A172 (cell line): Measurements from ENCODE around the gene HMCN1. TPM values are rescaled to one million over a fixed set of nuclear protein-coding genes. Genes with fewer than 3 reads are reported as not detected.

Source experiments
- DNase-seq: peaks from one replicate; pipeline ENCODE4 v3.0.0-alpha.2; 2015; ENCODE audit warnings: low spot score
- total RNA-seq: library from RNA; depleted of rRNA; stranded (reverse); fragments of >200 nt; shearing (Covaris generic); gene quantifications from 2 replicates; pipeline ENCODE4 v1.2.3, GENCODE V29; 2014

HMCN1 gene
- total RNA-seq, 1 experiment from 2014 or later: 1.6 TPM

DNA sequence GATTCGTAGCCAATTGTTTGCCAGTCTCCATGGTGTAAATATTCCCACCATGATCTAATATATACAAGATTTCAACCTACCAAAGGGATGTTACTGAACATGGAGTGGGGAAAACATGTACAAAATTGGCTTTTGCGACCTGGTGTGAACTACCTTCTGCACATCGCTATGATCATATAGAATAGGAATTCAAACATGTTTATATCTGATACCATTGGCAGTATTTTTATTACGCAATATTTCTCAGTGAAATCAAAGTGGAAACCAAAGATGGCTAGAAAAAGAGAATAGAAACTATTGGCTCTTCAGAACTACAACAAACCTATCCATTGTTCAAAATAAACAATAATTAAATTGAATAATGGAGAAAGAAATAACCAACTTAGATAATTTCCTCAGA lies 355.7 kb downstream of the HMCN1 start:
- no peak for DNase-seq

DNA sequence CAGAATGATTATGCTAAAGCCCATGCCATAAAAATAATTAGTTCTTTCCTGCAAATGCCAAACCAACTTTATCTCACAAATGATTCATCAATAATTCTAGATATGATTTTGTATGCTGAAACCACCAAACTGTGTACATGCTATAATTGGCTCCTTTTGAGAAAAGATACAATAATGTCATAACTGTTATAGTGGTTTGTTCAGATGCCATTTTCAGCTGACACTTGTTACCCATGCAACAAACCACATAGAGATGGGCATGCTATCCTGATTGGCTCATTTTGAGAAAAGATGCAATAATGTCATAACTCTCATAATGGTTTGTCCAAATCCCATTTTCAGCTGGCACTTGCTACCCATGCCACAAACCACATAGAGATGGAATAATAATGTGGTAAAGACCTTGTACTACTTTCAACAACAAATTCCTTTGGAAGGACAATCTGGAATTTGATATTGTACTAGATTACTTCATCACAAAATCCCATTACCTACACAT lies 357.1 kb downstream of the HMCN1 start:
- DNase-seq: no peak

DNA sequence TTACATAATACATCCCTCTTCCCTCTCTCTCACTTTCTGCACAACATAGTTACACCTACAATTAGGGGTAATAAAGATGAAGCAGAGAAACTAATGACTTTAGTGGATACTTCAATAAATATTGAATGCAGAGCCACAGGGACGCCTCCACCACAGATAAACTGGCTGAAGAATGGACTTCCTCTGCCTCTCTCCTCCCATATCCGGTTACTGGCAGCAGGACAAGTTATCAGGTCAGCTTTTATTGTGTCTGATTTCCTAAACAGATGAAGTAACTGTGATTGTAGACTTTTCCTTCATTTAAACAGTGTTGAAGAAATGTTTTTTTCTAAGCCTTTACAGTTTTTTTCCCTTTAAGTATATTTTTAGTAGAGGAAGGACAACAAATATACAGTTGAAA lies 359.2 kb downstream of the HMCN1 start:
- peak; percentile 40 for DNase-seq

DNA sequence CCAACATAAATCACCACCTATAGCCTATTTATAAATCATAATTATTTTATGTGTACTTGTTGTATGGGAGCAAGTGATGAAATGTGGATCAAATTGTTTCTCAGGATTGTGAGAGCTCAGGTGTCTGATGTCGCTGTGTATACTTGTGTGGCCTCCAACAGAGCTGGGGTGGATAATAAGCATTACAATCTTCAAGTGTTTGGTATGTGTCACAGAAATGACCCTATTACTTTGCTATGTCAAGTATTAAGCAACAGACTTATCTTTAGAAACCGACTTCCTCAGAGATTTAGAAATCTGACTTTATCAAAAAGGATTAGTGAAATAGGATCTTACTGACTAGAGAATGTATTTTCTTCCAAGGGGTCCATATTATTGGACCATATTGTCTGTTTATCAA lies 360.0 kb downstream of the HMCN1 start:
- DNase-seq: peak; percentile 59

DNA sequence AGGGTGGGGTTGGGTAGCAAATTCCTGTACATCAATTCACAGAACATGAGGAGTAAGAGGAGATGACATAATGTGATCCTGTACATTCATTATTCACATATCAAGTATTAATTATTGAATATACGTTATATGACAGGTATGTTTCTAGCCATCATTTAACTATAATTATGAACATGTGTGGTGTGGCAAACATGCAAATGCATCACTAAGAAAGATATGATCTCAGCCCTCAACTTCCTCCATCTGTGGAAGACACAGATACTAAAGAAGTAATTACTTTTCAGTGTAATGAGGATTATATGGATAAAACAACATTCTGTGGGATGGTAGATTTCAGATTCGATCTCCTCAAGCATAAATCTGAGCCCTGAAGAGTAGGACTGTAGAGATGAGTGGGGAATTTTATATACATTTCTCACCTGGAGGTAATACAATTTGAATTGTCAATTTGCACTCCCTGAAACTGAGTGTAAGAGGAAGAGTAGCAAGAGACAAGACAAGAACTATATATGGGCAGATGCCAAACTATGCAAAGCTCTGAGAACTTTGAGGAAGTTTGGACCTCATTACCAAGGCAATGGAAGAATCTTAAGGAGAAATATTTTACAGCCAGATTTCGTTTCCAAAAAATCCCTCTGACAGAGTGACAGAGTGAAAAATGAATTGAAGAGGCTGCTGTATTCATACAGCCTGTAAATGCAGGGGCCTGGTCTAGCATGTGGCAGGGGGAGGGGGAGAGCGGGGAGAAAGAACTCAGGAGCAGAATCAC lies 365.3 kb downstream of the HMCN1 start:
- DNase-seq: no peak

DNA sequence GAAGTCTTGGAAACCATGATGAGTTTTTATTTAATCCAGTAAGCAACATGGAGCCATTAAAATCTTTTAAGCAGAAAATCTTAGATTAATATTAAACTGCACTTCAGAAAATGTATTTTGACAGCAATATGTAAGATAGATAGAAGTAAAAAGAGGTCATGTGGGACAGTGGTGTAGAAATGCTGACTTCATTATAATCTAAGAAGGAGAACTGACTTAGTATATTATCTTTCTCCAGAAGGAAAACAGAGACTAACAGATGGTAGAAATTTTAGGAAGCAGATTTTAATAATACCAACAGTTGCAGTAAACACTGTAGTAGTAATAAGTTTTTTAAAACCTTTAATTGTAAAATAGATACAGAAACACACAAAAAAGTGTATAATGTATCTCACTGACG lies 367.9 kb downstream of the HMCN1 start:
- DNase-seq: no peak

DNA sequence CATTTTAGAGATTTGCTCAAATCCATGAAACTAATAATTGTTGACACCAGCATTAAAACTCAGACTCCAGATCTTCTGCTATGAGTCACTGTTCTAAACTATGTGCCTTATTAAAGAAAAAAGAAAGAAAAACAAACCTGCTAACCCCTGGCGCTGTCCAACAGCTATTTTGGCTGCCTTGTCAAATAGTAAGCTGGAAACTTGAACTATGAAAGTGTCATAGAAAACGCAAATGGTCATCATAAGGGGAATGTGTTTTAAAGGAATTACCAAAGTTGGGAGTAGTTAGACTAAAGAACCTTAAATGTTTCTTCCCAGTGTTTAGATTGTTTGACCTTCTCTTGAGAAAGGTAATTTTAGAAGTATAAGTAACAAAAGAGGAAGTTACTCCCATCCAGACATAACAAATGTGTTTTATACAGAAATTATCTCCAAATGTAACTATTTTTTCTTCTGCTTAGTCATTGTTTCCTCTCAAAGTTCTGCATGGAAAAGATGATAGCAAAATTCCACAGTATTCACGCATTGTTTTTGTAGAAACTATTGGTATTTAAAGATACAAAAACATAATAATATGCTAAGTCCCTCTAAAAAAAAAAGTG lies 368.5 kb downstream of the HMCN1 start:
- peak; percentile 81 for DNase-seq

DNA sequence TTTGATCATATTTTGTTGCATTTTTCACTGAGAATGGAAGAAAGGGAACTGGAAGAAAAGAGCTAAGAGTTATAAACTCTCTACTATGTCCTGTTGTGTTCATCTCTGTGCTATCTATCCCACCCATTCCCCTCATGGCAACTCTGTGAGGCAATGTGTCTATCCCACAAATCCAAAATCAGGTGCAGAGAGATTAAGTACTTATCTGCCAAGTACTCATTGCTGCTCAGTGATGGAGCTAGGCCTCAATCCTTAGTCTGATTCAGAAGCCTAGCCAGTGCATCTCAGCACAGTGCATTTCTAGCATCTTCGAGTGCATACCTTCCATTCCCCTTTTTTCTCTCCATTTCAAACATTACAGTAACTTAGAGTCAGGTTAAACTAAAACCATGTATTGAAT lies 370.3 kb downstream of the HMCN1 start:
- DNase-seq: no peak

DNA sequence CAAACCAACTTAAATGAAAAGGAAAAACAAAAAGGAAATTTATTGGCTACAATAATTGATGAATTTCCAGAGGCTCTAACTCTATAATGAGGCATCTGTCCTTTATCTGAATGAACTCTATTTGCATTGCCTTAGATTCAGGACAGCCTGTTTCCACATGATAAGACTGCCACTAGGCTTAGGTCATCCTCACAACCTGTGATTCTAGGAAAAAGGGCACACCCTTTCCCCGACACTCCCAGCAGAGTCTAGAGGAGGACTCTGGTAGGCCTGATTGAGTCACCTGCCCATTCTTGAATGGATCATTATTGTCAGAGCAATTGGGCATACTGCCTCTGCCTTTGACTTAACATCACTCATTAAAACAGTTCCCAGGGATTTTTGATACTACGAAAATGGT lies 378.1 kb downstream of the HMCN1 start:
- no peak for DNase-seq

DNA sequence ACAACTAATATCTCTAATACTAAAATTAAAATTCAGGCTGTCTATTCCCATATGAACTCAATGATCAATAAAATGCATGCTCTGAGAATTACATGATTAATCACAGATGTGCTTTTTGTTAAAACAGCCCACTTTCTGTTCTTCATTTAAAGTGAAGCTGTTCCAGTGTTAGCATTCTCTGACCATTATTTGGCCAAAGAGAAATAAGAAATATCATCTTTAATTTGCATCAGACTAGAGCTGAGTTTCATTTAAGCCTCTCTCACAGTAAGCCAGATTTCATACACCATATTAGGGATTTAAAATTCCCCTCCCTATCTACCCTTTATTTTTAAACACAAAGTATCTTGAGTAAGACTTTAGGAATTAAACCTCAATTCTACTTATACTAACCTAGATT lies 379.3 kb downstream of the HMCN1 start:
- DNase-seq: no peak

DNA sequence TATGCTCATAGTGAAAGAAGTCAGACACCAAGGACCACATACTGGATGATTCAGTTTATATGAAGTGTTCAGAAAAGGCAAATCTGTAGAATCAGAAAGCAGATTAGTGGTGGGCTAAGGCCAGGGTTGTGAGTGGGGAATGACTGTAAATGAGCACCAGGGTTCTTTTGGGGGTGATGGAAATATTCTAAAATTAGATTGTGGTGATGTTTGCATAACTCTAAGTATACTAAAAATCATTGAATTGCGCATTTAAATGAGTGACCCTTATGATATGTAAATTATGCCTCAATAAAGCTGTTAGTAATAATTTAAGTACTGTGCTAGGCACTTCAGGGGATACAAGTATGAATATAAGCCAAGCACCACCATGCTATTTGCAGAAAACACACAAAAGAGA lies 384.5 kb downstream of the HMCN1 start:
- DNase-seq: no peak

DNA sequence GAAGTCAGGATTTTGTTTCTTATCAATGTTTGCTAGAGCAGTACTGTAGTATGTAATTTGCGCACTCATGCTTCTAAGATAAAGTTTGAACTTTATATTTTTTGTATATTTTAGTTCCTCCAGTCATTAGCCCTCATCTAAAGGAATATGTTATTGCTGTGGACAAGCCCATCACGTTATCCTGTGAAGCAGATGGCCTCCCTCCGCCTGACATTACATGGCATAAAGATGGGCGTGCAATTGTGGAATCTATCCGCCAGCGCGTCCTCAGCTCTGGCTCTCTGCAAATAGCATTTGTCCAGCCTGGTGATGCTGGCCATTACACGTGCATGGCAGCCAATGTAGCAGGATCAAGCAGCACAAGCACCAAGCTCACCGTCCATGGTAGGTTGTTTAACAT lies 388.6 kb downstream of the HMCN1 start:
- no peak for DNase-seq

DNA sequence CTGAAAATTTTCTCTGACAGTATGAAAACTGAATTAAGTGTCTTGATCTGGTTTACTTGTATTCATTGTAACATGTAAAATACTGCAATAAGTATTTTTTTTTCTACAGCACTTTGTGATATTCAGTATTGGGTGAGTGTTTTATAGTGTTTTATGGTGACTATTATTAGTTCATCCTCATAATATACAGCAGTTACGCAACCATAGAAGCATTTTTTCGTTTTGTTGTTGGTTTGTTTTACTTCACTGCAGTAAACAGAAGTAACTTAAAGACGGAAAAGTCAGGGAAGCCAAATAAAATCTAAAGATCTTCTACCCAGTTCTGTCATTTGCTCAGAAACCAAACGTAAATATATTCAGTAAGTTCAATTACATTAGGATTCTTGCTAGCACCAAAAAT lies 390.8 kb downstream of the HMCN1 start:
- no peak for DNase-seq

DNA sequence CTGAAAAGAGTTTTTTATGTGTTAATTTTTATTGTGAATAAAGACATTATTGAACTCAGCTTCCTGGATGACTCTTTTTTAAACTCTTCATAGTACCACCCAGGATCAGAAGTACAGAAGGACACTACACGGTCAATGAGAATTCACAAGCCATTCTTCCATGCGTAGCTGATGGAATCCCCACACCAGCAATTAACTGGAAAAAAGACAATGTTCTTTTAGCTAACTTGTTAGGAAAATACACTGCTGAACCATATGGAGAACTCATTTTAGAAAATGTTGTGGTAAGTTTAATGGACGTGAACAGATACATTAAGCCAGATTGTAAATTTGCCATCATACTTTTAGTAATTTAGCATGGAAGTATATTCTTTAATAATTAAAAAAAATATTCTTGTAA lies 391.3 kb downstream of the HMCN1 start:
- DNase-seq: no peak

DNA sequence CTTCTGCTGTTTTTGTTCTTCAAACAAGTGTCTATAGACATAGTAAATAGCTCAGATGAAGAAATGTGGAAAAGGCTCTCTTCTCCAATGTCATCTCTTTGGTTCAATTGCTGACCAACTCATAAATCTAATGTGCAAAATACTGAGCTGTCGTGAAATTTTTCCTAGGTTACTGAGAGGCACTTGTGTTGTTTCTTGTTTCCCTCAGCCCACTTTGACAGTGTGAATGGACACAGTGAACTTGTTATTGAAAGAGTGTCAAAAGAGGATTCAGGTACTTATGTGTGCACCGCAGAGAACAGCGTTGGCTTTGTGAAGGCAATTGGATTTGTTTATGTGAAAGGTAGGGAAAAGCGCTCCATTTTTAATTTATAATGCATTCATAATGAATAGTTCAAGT lies 395.6 kb downstream of the HMCN1 start:
- DNase-seq: no peak

DNA sequence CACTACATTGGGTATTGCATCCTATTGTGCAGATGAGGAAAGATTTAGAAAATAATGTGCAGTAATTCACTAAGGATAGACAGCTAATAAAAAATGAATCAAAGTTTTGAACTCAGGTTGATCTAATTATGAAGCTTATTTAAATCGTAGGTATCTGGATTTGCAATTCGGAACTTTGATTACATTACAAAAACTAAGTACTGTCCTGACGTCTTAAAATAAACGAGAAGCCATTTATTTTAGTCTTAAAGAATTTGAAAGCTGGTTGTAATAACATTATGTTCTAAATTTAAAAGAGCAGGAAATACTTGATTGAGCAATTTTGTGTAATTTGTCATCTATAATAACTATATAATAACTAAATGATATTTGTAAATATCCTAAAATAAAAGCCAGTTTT lies 404.9 kb downstream of the HMCN1 start:
- DNase-seq: no peak

DNA sequence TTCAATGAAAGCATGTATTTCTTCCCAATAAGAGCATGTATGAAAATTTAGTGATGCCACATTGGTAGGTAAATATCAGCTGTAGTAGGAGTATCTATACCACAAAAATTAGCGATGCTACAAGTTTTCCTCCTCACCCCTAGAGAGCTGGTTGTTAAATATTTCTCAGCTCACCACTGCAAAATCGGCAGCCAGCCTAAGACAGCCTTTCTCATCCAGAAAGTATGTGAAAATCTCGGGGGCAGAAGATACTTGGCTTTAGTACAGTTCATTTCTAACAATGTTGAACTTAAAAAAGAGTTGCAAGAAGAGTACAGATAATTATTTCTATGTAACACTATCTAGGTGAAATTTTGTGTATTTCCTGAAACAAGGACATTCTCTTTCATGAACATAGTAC lies 405.5 kb downstream of the HMCN1 start:
- no peak for DNase-seq

DNA sequence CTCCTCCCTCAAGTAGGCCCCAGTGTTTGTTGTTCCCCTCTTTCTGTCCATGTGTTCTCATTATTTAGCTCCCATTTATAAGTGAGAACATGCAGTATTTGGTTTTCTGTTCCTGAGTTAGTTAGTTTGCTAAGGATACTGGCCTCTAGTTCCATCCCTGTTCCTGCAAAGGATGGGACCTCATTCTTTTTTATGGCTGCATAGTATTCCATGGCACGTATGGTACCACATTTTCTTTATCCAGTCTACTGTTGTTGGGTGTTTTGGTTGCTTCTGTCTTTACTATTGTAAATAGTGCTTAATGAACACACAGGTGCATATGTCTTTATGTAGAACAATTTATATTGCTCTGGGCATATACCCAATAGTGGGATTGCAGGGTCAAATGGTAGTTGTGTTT lies 408.0 kb downstream of the HMCN1 start:
- no peak for DNase-seq

DNA sequence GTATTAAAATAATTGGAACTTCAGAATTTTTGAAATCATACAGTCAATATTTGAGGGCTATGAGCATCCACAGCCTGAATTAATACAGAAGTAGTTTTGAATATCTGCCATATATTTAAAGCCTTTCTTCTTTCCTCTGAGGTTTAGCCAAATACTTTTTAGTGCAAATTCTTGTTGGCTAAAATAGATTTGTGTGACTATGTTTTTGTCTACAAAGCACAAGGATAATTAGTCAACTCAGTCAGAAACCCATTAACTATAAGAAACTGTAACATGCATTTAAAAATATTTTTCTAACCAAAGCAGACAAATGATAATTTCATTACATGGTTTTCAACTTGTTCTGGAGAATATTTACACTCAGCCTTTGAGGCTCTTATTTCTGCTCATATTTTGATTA lies 408.7 kb downstream of the HMCN1 start:
- no peak for DNase-seq

DNA sequence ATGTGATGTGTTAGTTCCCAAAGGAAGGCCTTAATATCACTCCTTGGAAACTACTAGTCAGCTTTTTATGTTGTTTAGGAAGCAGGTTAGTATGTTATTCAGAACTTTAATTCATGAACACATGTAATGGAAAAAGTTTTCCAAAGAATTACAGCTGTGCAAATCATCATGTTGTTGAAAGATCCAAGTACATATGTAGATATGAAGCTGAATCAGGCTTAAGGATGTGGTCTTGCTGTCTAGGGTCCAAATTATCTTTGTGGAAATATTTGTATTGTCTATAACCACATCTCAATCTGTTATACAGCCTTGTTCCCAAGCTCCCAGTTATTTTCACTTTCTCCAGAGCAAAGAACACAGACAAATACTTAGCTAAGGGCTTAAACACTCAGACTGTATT lies 409.3 kb downstream of the HMCN1 start:
- DNase-seq: no peak

DNA sequence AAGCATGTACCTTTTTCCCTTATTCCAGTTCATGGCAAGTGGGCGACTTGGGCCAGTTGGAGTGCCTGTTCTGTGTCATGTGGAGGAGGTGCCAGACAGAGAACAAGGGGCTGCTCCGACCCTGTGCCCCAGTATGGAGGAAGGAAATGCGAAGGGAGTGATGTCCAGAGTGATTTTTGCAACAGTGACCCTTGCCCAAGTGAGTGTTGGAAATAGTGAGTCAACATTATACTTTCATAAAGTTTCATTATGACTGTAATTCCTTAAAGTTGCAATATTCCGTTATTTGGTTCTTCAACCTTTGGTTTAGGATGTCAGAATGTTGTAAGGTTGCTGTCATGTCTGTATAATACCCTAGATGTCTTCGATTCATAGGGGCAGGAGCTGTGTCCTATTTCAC lies 410.3 kb downstream of the HMCN1 start:
- no peak for DNase-seq

DNA sequence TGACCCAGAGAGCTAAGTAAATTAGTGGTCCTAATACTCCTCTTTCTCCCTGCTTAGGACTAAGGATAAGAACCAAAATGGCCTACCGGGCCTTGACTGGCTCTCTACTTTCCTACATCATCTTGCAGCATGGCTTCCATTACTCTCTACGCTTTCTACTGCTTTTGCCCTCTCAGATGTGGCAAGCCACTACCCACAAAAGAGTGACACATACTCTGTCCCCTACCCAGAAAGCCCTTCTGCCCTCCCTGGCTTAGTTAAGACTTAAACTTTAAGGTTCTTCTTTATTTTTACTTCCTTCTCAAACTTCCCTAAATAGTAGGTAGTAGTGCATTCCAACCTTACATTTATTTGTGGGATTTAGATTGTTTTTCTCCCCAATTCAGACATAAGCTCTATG lies 412.8 kb downstream of the HMCN1 start:
- no peak for DNase-seq

DNA sequence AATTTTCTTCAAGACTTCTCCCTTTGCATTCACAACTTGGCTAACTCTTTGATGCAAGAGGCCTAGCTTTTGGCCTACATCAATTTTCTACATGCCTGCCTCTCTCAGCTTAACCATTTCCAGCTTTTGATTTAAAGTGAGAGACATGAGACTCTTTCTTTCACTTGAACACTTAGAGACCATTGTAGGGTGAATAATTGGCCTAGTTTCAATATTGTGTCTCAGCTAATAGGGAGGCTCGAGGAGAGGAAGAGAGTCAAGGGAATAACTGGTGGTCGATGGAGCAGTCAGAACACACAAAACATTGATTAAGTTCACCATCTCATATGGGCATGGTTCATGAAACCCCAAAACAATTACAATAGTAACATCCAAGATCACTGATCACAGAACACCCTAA lies 415.4 kb downstream of the HMCN1 start:
- no peak for DNase-seq

DNA sequence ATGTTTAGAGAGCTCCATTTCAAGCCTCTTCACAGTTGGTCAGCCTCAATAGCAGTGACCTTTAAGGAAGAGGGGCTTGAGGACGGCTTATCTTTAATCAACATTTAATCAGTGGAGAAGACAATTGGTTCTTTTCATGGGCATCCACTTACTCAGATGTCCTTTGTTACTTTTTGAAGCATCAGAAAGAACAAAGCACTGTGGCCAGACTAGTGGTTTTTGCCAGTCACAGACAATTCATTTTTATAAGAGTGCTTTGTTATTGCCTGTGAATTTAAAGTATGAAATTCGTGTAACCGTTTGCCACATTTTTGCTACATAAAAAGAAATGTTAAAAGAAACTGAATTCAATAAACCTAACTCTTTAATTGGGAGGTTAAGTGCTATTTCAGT lies 418.0 kb downstream of the HMCN1 start:
- no peak for DNase-seq
